ENCODE measurements around the gene LGALS7. TPM values are rescaled to one million over a fixed set of nuclear protein-coding genes. Genes with fewer than 3 reads are reported as not detected.
"Not testable (repeated sequence)": the region's sequence is repeated elsewhere in the genome, so short reads cannot be mapped to it uniquely, and the experiment has no call there.

LGALS7 gene
- total RNA-seq, 2 experiments from 2014 or later = not detected

- CTCF ChIA-PET = interaction anchor here (0.9 kb wide), 1 partner anchor 24 kb away, joined by 3 read pairs; no protein-coding TSS in a partner anchor
- Mint-ChIP-seq H3K36me3 (ENCODE audit: low read depth) (no peaks in the 10 kb centered on the region), H3K27ac (no peak overlapping the region), H3K4me3 (peak overlapping the region; percentile 36), H3K9me3 (no peaks in the 10 kb centered on the region), H3K4me1 (ENCODE audit: low read depth) (peaks cover 4% of the 10 kb centered on the region), H3K27me3 (ENCODE audit: low read depth) (no peaks in the 10 kb centered on the region)
- DNase-seq = no peak
- intact Hi-C loops (cut with micrococcal nuclease) = no loop called here
Observed at GRCh38 chr19:38793177-38793576, 19.9 kb upstream of the LGALS7 start.

DNA sequence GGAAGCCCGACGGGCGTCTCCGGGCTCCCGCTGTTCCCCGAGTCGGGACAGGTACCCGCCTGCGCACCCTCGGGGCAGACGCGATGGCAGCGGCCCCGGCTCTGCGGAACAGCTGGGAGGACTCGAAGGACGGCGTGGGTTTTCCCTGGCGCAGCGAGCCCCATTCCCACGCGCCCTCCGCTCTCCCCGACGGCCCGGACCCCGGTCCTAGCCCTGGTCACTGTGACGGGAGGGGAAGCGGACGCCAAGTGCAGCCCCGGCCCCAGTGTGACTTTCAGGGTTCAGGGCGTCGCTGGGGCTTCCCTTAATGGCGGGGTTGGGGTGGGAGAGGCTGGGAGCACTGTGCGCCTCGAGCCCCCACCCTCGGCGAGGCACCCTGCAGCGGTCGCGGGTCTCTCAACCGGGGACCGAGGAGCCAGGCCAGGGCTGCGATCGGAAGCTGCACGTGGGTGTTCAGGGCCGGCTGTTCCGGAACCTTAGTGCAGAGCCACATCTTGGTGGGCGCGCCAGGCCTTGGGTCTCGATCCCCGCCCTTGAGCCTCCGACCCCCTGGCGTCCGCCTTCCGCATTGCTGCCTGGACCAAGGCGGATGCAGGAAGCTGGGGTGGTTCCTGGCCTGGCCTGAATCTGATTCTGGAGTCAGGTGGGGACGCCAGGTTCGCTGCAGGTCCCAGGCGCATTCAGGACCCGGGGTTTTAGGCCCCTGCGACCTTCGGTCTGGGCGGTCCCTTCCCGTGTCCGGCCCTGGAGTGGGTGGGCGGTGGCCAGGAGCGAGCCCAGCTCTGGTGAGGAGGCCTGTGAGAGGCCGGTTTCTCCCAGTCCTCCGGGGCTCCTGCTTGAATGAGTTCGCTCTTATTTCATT lies 19.2 kb upstream of the LGALS7 start:
- CTCF ChIA-PET = interaction anchor here (0.9 kb wide), 1 partner anchor 23 kb away, joined by 3 read pairs; no protein-coding TSS in a partner anchor
- peaks cover 4% of the 10 kb centered on the region for H3K4me1 Mint-ChIP-seq (ENCODE audit: low read depth)

DNA sequence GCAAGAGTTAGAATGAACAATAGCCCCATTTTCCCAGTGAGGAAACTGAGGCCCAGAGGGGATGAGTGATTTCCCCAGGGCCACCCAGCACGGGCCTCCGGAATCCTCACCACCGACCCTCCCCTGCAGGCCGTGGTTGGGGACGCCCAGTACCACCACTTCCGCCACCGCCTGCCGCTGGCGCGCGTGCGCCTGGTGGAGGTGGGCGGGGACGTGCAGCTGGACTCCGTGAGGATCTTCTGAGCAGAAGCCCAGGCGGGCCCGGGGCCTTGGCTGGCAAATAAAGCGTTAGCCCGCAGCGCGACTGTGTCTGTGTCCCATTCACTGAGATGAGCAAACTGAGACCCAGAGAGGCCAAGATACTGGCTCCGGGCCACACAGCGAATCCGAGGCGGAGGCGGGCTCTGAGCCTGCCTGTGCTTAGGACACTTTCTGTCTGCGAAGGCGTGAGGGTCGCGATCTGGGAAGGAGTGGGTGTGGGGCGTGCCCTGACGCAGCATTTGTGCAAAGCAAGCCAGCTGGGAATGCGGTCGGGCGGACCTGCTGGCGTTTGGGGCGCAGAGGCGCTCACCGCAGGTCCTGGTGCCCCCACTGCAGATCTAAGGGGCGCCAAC lies 18.2 kb upstream of the LGALS7 start:
- CTCF ChIA-PET; H3K27ac Mint-ChIP-seq; intact Hi-C loops (cut with micrococcal nuclease); H3K4me1 Mint-ChIP-seq (ENCODE audit: low read depth); H3K9me3 Mint-ChIP-seq; H3K36me3 Mint-ChIP-seq (ENCODE audit: low read depth); H3K27me3 Mint-ChIP-seq (ENCODE audit: low read depth); DNase-seq; H3K4me3 Mint-ChIP-seq: not testable (repeated sequence)

More for the DNA sequence above, 19.2 kb upstream of the LGALS7 start:
- peak; percentile 50 for DNase-seq
- no peaks in the 10 kb centered on the region for H3K27me3 Mint-ChIP-seq (ENCODE audit: low read depth)
- peak overlapping the region; percentile 36 for H3K4me3 Mint-ChIP-seq
- H3K9me3 Mint-ChIP-seq = no peaks in the 10 kb centered on the region
- intact Hi-C loops (cut with micrococcal nuclease) = no loop called here
- no peak overlapping the region for H3K27ac Mint-ChIP-seq
- H3K36me3 Mint-ChIP-seq (ENCODE audit: low read depth) = no peaks in the 10 kb centered on the region

GRCh38 chr19:38790507-38791403 lies 17.4 kb upstream of the LGALS7 start:
- H3K4me1 Mint-ChIP-seq (ENCODE audit: low read depth); H3K36me3 Mint-ChIP-seq (ENCODE audit: low read depth); CTCF ChIA-PET; H3K4me3 Mint-ChIP-seq; H3K27ac Mint-ChIP-seq; H3K27me3 Mint-ChIP-seq (ENCODE audit: low read depth); intact Hi-C loops (cut with micrococcal nuclease); DNase-seq; H3K9me3 Mint-ChIP-seq: not testable (repeated sequence)

DNA sequence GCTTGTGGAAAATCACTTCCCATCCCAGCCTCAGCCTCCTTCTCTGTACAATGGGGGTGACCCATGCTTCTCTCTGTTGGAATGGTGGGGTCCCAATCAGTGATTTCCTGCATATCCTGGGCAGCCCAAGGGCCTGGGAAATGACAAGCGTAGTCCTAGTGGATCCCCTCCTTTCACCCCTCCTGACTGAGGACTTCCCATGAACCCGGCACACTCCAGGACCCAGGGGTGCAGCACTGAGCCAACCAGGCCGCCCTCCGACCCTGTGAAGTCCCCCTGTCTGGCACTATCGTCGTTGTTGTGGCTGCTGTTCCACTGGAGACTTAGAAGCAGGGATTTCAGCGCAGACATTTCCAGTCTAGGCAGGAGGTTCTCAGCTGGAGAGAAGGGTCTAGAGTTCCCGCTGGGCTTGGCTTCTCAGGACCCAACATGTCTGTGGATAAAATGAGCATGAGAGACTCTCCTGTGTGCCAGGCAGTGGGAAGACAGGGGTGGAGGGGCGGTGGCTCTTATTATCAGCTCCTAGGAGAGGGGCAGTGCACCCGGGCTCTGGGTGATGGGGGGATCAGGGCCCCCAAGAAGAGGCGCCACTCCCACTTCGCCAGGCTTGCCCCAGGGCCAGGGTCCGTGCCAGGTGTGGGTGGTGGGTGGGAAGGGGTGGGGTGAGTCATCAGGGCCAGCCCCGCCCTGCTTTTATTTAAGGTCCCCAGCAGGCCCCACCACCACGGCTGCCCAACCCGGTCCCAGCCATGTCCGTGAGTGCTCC lies 15.3 kb upstream of the LGALS7 start, which contains the start of gene LGALS7B:
Gene LGALS7B (plus strand): TSS at position 723 of the 766 bp plus-strand sequence. CDS start 27 bp downstream, at position 750.
- DNase-seq = no peak
- no peak within 1 kb of the TSS for H3K27ac Mint-ChIP-seq
- CTCF ChIA-PET = no interaction called here
- H3K9me3 Mint-ChIP-seq = no peaks in the 10 kb centered on the region
- H3K4me1 Mint-ChIP-seq (ENCODE audit: low read depth) = peaks cover 2% of the 10 kb centered on the region
- intact Hi-C loops (cut with micrococcal nuclease) = no loop called here
- H3K36me3 Mint-ChIP-seq (ENCODE audit: low read depth) = no peaks in the 10 kb centered on the region
- no peak within 1 kb of the TSS for H3K4me3 Mint-ChIP-seq
- H3K27me3 Mint-ChIP-seq (ENCODE audit: low read depth) = no peaks in the 10 kb centered on the region

DNA sequence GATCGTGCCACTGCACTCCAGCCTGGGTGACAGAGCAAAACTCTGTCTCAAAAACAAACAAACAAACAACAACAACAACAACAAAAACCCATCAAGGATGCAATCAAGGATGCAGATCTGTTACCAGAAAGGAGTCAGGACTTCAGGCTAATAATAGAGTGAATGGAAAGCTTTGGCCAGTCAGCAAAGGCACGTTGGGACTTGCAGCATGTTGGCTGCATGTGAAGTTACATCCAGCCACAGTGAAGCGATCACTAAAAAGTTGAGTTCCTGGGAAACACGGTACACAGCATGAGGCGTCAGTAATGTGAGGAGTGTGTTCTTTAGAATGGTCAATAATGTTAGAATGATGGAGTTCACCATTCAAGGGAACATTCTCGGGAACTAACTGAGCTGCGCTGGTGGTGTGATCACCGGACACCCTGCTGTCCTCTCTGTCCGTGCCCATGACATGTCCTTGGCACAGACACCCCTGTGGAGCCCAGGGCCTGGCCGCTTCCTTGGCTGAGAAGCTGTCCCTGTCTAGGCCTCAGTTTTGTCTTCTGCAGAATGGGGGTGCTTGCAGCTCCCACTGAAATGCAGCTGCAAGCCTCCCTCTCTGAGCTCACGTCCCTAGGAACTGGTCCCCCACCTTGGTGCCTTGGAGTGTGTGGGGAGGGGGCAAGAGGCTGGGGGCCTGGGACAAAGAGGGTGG lies 13.4 kb upstream of the LGALS7 start:
- Mint-ChIP-seq H3K4me3 (no peak overlapping the region), H3K27me3 (ENCODE audit: low read depth) (no peaks in the 10 kb centered on the region), H3K36me3 (ENCODE audit: low read depth) (no peaks in the 10 kb centered on the region), H3K4me1 (ENCODE audit: low read depth) (no peaks in the 10 kb centered on the region), H3K27ac (no peak overlapping the region), H3K9me3 (no peaks in the 10 kb centered on the region)
- no peak for DNase-seq
- CTCF ChIA-PET = no interaction called here
- intact Hi-C loops (cut with micrococcal nuclease) = no loop called here

- H3K9me3 Mint-ChIP-seq; H3K4me1 Mint-ChIP-seq (ENCODE audit: low read depth); H3K27ac Mint-ChIP-seq; H3K27me3 Mint-ChIP-seq (ENCODE audit: low read depth); CTCF ChIA-PET; H3K36me3 Mint-ChIP-seq (ENCODE audit: low read depth); H3K4me3 Mint-ChIP-seq; DNase-seq; intact Hi-C loops (cut with micrococcal nuclease): not testable (repeated sequence)
Observed at GRCh38 chr19:38786061-38786460, 12.7 kb upstream of the LGALS7 start.

- no peaks in the 10 kb centered on the region for H3K36me3 Mint-ChIP-seq (ENCODE audit: low read depth)
- H3K27ac Mint-ChIP-seq = no peak overlapping the region
- H3K4me1 Mint-ChIP-seq (ENCODE audit: low read depth) = no peaks in the 10 kb centered on the region
- H3K4me3 Mint-ChIP-seq = no peak overlapping the region
- no peaks in the 10 kb centered on the region for H3K9me3 Mint-ChIP-seq
- CTCF ChIA-PET = no interaction called here
- DNase-seq = no peak
- no peaks in the 10 kb centered on the region for H3K27me3 Mint-ChIP-seq (ENCODE audit: low read depth)
- intact Hi-C loops (cut with micrococcal nuclease) = no loop called here
Observed at GRCh38 chr19:38785187-38785699, 11.9 kb upstream of the LGALS7 start.

DNA sequence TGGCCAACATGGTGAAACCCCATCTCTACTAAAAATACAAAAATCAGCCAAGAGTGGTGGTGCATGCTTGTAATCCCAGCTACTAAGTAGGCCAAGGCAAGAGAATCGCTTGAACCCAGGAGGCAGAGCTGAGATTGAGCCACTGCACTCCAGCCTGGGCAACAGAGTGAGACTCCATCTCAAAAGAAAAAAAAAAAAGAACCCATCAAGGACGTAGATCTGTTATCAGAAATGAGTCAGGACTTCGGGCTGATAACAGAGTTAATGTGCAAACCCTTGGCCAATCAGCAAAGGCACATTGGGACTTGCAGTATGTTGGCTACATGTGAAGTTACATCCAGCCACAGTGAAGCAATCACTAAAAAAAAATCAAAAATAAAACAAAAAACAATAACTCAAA lies 10.9 kb upstream of the LGALS7 start:
- CTCF ChIA-PET = no interaction called here
- intact Hi-C loops (cut with micrococcal nuclease) = no loop called here

GRCh38 chr19:38782212-38782611 lies 8.9 kb upstream of the LGALS7 start:
- H3K4me3 Mint-ChIP-seq; H3K27me3 Mint-ChIP-seq (ENCODE audit: low read depth); H3K9me3 Mint-ChIP-seq; CTCF ChIA-PET; DNase-seq; H3K36me3 Mint-ChIP-seq (ENCODE audit: low read depth); intact Hi-C loops (cut with micrococcal nuclease); H3K27ac Mint-ChIP-seq; H3K4me1 Mint-ChIP-seq (ENCODE audit: low read depth): not testable (repeated sequence)

More for the DNA sequence above, 10.9 kb upstream of the LGALS7 start:
- no peaks in the 10 kb centered on the region for H3K4me1 Mint-ChIP-seq (ENCODE audit: low read depth)
- no peak overlapping the region for H3K4me3 Mint-ChIP-seq
- H3K36me3 Mint-ChIP-seq (ENCODE audit: low read depth) = no peaks in the 10 kb centered on the region
- no peak for DNase-seq
- no peaks in the 10 kb centered on the region for H3K27me3 Mint-ChIP-seq (ENCODE audit: low read depth)
- H3K9me3 Mint-ChIP-seq = no peaks in the 10 kb centered on the region
- H3K27ac Mint-ChIP-seq = no peak overlapping the region

- CTCF ChIA-PET = no interaction called here
- H3K36me3 Mint-ChIP-seq (ENCODE audit: low read depth) = no peaks in the 10 kb centered on the region
- H3K27ac Mint-ChIP-seq = no peak overlapping the region
Observed at GRCh38 chr19:38781058-38781457, 7.7 kb upstream of the LGALS7 start.

More at GRCh38 chr19:38781058-38781457, 7.7 kb upstream of the LGALS7 start:
- no peaks in the 10 kb centered on the region for H3K4me1 Mint-ChIP-seq (ENCODE audit: low read depth)
- no peak overlapping the region for H3K4me3 Mint-ChIP-seq
- H3K27me3 Mint-ChIP-seq (ENCODE audit: low read depth) = no peaks in the 10 kb centered on the region
- H3K9me3 Mint-ChIP-seq = no peaks in the 10 kb centered on the region
- intact Hi-C loops (cut with micrococcal nuclease) = no loop called here
- no peak for DNase-seq

All from activated naive CD4-positive, alpha-beta T cell treated with anti-CD3 and anti-CD28 coated beads for 36 hours (primary cell).